ENCODE data around the gene ATP6V1F. TPM values are rescaled to one million over a fixed set of nuclear protein-coding genes. Genes with fewer than 3 reads are reported as not detected.

The ATP6V1F gene
- total RNA-seq, 1 donor: 76.7 TPM

DNA sequence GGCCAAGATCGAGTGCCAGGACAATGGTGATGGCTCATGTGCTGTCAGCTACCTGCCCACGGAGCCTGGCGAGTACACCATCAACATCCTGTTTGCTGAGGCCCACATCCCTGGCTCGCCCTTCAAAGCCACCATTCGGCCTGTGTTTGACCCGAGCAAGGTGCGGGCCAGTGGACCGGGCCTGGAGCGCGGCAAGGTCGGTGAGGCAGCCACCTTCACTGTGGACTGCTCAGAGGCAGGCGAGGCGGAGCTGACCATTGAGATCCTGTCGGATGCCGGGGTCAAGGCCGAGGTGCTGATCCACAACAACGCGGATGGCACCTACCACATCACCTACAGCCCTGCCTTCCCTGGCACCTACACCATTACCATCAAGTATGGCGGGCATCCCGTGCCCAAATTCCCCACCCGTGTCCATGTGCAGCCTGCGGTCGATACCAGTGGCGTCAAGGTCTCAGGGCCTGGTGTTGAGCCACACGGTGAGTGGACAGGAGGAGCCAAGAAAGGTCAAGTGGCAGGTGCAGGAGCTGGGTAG lies 17.8 kb upstream of the ATP6V1F start:
- H3K4me3 ChIP-seq (ENCODE audit: low read depth, low read length): no peak overlapping the region
- DNase-seq (ENCODE audit: low read depth): no peak
- TF ChIP-seq CTCF (IDR thresholded peaks at IDR 0.05; ENCODE audit: insufficient read depth, low read length): no peak

DNA sequence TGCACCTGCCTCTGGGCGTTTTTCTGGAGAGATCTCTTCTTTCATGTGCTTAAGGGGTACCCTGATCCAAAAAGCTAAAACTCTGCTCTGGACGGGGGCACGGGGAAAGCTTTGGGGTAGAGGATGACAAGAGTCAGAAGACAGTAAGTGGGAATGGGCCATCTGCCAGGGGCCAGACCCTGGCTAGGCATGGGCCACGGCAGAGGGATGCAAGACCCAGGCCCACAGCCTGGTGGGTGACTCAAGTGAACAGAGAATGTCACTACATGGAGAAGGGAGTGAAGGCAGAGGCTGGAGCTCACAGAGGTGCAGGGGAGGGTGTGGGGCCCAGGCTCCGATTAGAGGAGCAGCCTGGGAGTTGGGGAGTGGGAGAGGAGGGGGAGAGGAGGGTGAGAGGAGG lies 17.2 kb upstream of the ATP6V1F start:
- no peak for TF ChIP-seq CTCF (IDR thresholded peaks at IDR 0.05; ENCODE audit: insufficient read depth, low read length)
- no peak overlapping the region for H3K4me3 ChIP-seq (ENCODE audit: low read depth, low read length)
- DNase-seq (ENCODE audit: low read depth): no peak

- no peak for TF ChIP-seq CTCF (IDR thresholded peaks at IDR 0.05; ENCODE audit: insufficient read depth, low read length)
- H3K4me3 ChIP-seq (ENCODE audit: low read depth, low read length): no peak overlapping the region
- DNase-seq (ENCODE audit: low read depth): no peak
Measured at GRCh38 chr7:128845987-128846386, 16.7 kb upstream of the ATP6V1F start.

- no peak for DNase-seq (ENCODE audit: low read depth)
- TF ChIP-seq CTCF (IDR thresholded peaks at IDR 0.05; ENCODE audit: insufficient read depth, low read length): no peak
- H3K4me3 ChIP-seq (ENCODE audit: low read depth, low read length): no peak overlapping the region
Measured at GRCh38 chr7:128846781-128847444, 15.7 kb upstream of the ATP6V1F start.

GRCh38 chr7:128847721-128848211 lies 14.9 kb upstream of the ATP6V1F start:
- H3K4me3 ChIP-seq (ENCODE audit: low read depth, low read length): no peak overlapping the region
- no peak for TF ChIP-seq CTCF (IDR thresholded peaks at IDR 0.05; ENCODE audit: insufficient read depth, low read length)
- no peak for DNase-seq (ENCODE audit: low read depth)

- TF ChIP-seq CTCF (IDR thresholded peaks at IDR 0.05; ENCODE audit: insufficient read depth, low read length): no peak
- DNase-seq (ENCODE audit: low read depth): no peak
- no peak overlapping the region for H3K4me3 ChIP-seq (ENCODE audit: low read depth, low read length)
Measured at GRCh38 chr7:128848289-128849155, 14.1 kb upstream of the ATP6V1F start.

Measured in fibroblast of the aortic adventitia (primary cell).